NCI-H1694 (cell line): ENCODE data around the gene ADARB2.

ENCODE experiments used
- DNase-seq: peaks from one replicate; lab custom pipeline; 2025; lab: John Stamatoyannopoulos, UW

ADARB2 gene

DNA sequence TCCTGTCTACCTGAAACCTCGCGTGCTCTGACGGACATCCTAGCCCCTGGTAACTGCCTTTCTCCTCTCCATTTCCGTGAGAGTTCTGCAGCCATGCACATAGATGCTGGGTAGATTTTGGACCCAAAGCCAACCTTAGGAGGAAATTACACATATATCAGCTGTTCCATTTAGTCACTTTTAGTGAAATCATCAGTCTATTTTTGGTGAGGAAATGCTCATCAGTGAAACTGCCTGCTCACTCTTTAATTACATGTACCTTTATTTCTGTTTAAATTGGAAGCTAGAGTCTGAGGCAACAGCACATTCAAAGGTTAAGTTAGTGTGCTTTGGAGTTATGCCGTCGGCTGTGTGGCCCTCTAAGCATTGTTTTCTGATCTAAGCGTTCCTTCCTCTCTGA is 449.8 kb downstream of the ADARB2 start:
- no peak for DNase-seq

GRCh38 chr10:1284076-1284475 is 453.2 kb downstream of the ADARB2 start:
- DNase-seq = no peak

DNA sequence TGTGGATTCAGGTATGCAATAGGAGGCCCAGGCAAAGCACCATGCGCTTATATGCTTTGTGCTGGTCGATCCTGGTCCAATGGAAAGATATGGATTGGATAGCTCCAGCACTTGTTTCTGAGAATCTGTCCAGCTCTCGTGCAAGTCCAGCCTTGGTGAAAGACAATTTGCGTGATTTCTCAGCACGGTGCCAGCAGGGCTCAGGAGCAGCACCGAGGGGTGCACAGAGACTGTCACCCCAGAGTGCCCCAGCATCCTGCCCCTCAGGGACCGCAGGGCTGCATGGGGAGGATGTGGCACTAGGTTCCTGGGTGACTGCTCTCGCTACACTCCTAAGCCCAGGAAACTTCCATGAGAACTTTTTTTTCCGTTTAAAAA is 455.9 kb downstream of the ADARB2 start:
- no peak for DNase-seq

DNA sequence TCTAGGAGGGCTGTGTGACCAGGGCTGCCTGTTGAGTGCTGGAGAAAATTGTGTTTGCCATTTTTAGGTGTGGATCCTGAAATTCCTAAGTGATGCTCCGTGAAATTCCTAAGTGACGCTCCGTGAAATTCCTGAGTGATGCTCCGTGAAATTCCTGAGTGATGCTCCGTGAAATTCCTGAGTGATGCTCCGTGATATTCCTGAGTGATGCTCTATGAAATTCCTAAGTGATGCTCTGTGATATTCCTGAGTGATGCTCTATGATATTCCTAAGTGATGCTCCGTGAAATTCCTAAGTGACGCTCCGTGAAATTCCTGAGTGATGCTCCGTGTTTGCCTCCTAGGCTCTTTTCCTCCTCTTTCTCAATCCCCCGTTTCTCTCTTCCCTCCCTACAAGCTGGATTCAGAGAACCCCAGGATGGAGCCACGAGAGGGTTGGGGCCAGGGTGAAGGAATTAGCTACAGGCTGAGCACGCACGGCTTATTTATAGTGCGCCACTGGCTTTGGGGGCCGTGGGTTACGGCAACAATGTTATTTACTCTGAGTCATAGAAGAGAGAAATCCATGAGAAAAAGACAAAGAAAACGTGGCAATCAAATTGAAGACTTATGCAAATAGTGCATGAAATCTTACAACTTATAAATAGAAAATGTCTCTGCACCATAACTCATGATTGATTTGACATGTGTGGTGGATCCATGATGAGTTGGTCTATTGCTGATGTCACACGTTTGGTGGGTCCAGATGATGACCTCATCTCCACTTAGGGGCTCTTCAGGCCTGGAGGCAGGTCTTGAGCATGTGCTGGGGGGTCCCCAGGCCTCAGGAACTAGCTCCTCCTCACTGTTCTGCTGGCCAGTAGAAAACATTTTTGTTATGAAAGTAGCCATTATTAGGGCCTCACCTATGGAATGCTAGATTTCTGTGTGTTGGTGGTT is 456.6 kb downstream of the ADARB2 start:
- no peak for DNase-seq

- no peak for DNase-seq
These were observed 459.0 kb downstream of the ADARB2 start for GRCh38 chr10:1278306-1278705.

DNA sequence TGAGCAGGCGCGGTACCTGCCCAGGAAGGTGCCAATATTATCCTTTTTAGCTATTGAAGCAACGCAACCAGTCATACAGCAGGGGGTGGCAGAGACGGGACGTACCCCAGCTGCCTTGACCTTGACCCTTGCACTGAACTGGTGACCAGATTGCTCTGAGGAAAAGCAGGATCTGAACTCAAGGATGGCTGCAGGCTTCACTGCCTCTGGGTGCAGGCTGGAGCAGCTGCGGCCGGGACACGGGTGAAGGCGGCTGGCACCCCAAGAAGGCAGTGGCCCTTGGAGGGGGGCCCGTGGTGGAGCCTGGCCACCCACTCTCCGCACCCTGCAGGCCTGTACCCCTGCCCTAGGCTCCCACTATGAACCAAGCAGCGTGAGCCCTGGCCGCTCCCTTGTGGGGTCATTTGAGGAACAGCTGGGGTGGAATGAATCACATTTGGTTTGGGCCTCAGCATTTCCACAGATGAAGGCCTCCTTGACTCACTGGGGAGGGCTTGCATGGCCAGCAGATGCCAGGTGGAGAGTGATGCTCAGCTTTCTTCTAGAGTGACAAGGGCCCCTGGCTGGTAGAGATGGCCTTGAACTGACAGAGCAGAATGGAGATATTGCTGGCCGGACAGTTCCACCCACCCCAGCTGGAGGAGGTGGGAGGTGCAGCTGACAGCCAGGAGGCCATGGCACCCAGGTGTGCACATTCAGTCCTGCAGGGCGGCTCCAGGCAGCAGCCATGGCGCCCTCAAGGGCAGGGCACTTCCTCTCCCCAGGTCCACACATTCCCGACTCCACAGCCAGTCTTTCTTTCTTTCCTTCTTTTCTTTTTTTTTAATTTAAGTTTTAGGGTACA is 462.4 kb downstream of the ADARB2 start:
- DNase-seq = no peak

DNA sequence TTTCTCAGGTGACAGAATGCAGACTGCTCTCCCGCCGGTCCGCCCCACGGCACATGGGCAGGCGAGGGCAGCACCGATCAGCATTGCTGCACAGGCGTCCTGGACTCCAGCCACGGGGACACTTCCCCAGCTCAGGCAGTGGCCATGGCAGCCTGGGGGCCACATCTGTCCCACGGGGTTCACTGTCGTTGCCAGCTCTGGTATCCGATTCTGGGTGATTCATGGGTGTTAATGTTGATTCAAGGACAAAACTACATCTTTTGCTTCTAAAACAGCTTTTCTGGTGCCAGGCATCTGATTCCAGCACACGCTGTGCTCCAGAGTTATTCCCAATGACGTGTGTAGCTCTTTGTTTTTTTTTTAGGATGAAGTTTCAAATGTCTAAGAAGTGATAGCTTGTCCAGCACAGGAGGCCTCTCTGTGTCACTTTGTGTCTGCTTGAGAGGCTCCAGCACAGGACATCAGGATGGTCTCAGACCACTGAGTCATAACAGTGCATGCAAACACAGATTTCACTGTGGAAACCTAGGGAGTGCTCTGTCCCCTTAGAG is 463.1 kb downstream of the ADARB2 start:
- no peak for DNase-seq

DNA sequence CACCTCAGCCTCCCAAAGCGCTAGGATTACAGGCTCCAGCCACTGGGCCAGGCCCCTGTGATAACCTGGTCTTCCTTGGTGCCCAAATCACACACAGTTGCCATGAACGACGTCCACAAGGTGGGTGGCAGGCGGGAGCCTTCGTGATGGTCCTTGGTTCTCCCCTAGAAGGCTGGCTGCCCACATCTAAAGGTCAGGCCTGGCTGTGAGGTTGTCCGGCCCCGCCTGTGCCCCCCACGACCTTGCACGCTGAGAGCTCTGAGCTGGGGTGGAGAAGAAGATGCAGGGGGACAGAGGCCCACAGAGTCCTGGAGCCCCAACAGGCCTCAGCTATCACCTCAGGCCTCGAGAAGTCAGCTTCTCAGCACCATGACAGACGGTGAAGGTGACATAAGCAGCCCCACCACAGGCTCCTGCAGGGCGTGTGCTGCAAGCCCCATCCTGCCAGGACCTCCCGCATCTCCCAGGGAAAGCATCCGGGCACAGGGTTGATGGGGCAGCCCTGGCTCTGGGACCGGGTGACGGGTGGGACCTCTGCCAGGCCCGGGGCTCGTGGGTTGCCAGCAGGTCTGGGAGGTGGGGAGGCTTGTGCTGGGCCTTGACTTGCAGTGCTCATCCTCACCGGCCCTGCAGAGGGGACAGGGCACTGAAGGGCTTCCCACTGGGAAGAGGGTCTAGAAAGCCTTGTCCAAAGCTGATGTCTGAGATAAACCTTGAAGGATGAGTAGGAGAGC is 463.8 kb downstream of the ADARB2 start:
- DNase-seq = peak; percentile 22

DNA sequence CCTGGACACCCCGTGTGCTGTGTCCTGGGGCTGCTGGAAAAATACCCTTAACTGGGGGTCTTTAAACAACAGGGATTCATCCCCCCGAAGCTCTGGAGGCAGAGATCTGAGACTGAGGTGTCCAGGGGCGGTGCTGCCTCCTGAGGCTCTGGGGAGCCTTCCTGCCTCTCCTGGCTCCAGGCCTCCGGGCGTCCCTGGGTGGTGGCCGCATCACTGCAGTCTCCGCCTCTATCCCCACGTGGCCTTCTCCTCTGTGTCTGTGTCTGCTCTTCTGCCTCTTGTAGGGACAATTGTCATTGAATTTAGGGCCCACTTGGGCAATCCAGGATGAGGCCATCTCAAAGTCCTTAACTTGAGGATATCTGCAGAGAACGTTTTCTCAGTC is 464.6 kb downstream of the ADARB2 start:
- no peak for DNase-seq

DNA sequence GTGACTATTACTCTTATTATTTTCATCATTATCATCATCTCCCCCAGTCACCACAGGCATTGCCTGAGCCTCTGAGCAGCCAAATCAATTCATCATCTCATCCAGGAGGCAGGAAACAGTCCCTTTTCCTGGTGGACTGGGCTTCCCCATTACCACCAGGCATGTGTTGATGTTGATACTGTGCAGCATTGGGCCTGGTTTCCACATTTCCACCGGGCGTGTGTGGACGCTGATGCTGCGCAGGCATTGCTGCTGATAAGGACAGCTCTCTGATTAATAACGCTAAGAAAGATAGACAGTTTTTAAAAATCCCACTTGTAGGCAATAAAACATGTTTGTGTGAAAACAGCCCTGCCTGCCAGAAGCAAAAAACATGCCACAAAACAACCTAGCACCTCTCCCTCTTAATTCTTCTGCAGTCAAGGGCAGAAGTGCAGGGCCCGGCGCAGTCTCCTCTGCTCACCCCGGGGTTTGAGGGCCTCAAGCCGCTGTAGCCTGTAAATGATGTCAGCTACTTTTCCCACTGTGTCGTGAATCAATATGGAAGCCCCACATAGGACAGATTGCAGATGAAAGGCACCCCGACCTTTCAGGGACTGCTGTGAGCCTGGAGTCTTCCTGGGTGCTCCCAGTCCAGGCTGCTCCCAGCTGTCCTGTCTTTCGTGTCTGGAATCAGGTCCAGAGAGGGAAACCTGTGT is 465.1 kb downstream of the ADARB2 start:
- DNase-seq = no peak

DNA sequence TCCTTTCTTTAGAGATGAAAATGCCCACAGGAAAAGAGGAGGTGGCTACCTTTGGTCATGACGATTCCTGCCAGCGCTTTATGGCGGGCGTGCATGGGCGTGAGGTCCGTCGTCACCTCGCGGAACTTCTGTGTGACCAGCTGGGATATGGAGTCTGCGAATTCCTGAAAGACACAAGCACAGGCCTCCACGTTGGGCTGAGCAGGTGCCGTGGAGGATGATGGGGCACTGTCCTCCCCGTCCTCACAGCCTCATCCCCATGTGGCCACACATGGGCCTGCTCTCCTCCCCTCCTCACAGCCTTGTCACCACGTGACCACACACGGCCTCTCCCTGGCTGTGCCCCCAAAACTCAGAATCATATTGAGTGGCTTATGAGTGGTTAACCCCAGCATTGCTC is 466.4 kb downstream of the ADARB2 start:
- DNase-seq = no peak

GRCh38 chr10:1270490-1270889 is 466.8 kb downstream of the ADARB2 start:
- DNase-seq = no peak

DNA sequence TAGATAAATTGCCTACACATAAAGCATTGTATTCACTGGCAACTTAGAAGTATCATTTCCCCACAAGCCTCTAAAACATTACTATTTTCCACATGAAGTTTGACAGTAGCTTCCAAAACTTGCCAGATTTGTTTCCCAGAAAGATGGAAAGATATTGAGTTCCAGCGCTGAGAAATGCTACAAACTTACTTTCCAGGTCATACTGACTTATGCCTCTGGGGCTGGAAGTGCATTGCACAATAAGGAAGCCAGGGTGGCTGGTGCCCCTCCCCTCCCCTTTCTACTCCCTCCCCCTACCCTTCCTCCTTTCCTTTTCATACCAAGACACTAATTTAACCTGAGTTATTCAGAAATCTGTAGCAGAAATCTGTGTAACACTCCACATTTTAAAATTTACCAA is 468.5 kb downstream of the ADARB2 start:
- DNase-seq = no peak

GRCh38 chr10:1267568-1267967 is 469.8 kb downstream of the ADARB2 start:
- DNase-seq = no peak

DNA sequence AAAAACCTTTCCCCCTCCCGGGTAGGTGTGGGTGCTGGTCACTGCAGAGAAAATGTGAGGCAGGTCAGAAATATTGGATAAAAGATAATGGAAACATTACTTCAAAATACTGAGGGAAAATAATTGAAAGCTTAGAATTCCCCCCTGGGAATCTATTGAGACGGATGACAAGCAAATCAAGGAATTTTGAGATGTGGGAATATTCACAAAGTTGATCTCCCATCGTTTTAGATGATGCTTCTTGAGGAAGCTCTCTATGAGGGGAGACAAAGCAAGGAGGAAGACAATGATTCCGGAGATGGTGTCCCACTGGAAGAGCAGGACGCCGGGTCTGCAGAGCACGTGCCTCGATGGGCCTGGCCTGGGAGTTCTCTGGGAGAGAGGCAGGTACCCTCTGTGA is 470.2 kb downstream of the ADARB2 start:
- DNase-seq = no peak

DNA sequence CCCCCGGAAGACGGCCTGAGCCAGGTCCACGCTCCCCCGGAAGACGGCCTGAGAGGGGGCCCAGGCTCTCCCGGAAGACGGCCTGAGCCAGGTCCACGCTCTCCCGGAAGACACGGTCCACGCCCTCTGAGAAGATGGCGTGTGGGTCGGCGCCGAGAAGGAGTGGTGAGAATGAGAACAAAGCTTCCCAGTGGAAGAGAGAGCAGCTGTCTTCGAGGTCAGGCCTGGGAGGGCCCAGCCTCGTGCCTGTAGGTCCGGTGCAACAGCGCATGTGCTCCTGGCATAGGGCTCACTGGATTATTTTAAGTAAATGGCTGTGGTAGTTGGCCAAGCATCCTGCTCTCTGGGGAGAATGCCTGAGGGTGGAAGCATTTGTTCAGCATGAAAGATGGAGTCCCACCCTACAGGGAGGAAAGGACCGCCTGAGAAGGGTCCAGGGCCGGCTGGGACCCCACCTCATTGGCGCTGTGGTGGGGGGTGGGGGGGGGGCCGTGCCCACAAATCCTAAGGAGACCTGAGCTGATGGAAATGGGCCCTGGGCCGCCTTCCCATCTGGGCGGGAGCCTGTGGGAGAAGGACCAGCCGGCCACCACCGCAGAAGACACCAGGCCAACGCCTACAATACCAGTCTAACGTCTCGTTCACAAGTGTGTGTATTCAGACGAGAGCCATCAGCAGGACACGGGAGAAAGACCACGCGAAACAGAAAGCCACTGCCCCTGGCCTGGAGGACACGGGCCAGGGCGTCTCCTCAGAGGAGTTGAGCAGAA is 471.1 kb downstream of the ADARB2 start:
- no peak for DNase-seq

DNA sequence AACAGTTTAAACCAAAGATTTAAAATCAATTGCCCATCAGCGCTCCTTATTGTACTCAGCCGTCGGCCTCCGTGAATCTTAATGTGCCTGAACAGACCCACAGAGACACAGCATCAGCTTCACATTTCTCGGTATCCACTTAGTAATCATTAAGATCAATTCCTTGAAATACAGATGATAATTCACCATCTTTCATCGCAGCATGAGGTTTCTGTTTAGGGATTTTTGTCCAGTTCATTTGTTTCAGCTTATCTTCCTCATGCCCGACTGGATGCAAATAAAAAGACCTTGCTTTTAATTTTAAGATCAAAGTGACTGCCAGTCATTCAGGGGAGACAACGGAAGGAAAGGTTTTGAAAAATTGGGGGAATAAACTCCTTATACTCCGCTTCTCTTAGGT is 473.3 kb downstream of the ADARB2 start:
- no peak for DNase-seq

- no peak for DNase-seq
These were observed 480.1 kb downstream of the ADARB2 start for GRCh38 chr10:1257274-1257673.

DNA sequence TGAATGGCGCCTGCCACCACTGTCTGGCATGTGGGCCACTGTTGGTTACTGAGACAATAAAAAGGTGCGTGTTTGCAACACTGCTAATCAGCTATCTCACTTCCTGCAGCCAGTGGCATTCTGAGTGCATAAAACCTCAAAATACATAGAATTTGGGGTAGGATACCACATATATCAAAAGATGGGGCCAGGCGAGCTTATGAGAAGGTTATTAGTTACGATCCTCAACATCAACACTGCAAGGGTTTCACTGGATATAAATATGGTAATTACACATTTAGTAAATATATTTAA is 480.9 kb downstream of the ADARB2 start:
- DNase-seq = no peak

DNA sequence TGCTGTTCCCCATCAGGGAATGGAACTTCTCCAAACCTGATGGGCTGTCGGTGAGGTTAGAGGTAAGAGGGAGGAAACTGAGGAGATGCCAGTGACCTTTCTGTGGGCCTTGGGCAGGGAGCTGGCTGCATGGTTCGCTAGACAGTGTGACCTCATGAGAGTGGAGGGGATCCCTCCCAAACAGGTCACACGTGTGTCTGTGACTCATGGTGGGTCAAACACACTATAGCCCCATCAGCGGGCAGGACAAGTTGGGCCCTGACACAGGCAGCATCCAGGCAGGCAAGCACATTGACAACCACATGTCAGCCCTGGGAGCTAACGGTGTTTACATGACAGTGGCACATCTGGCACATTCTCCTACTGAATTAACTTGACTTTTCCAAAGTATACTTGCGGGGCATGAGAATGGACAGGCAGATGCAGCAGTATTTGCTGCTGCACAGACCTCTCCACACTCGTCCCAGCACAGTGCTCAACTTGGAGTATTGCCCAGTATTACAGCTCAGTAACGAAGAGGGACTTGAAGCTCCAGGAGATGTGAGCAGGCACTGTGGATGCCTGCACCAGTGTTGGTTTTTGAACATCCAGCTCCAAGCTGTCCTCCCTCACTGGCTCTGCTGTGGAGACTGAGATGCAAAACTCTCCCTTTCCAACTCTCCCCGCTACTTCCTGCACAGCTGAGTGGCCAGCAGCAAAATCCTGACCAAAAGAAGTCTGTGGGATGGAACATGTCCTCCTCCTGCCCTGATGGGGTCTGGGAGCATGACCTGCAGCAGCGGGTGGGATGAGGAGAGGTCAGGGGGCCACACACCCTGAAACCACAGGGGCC is 481.5 kb downstream of the ADARB2 start:
- no peak for DNase-seq
